NCI-H2171 treated with DMSO at 0.1 percent for 48 hours (cell line): ENCODE data around the gene SYCE1.
"Not testable (repeated sequence)": the region's sequence is repeated elsewhere in the genome, so short reads cannot be mapped to it uniquely, and the experiment has no call there.

Source experiments
- DNase-seq: peaks from one replicate; lab custom pipeline; 2025; lab: John Stamatoyannopoulos, UW

The SYCE1 gene

DNA sequence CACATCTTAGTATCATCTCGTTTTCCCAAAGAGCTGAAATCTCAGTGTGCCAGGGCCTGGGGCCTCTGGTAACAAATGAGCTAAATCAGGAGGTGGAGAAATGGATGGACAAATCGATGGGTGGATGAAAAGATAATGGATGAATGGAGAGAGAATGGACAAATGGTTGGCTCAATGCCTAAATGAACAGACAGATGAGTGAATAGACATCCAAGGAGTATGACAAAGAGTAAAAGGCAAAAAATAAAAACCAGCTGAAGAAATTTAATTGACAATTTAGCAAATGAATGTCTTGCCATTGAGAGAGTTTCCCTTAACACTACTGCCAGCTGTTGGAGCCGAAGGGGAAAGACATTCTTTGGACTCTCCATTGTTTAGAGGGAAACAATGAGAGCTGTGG, 8.0 kb downstream of the SYCE1 start:
- no peak for DNase-seq

DNA sequence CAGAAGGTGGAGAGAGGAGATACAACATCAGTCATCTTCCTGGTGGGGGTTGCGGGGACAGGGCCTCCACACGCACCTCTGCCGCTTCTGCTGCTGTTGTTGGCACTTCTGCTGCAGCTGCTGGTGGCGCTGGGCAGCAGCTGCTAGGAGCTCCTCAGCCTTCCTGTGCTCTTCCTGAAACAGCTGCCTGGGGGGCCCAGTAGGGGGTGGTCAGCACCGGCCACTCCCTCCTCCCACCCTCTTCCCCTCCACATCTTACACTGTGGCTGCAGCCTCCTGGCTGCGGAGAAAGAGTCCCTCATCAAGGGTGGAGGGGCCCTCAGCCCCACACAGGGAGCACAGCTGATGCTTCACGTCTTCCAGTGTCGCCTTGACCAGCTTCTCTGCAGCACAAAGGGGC, 9.9 kb downstream of the SYCE1 start:
- DNase-seq = no peak

DNA sequence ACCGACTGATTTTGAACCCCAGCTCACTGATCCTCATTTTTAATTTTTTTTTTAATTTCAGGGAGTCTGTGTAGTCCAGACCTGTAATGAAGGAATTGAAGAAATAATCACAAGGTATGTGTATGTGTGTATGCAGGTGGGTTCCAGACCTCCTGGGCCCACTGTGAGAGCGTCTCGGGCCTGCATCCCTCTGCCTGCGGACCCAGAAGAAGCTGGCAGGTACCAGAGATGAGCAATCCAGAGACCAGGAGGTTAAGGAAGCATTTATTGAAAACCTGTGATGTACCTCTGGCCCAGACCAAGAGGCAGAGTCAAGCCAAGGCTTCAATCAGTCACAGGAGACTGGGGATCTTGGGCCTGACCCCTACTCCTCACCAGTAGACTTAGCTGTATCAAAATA, 10.8 kb downstream of the SYCE1 start:
- DNase-seq = no peak

DNA sequence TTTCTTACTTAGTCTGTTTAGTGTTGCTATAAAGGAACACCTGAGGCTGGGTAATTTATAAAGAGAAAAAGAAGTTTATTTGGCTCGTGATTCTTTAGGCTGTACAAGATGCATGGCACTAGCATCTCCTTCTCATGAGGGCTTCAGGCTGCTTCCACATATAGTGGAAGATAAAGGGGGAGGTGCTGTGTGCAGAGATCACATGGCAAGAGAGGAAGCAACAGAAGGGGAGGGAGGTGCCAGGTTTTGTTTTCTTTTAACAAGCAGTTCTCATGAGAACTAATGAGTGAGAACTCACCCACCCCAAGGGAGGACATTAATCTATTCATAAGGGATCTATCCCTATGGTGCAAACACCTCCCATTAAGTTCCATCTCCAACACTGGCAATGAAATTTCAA, 20.9 kb downstream of the SYCE1 start:
- no peak for DNase-seq

DNA sequence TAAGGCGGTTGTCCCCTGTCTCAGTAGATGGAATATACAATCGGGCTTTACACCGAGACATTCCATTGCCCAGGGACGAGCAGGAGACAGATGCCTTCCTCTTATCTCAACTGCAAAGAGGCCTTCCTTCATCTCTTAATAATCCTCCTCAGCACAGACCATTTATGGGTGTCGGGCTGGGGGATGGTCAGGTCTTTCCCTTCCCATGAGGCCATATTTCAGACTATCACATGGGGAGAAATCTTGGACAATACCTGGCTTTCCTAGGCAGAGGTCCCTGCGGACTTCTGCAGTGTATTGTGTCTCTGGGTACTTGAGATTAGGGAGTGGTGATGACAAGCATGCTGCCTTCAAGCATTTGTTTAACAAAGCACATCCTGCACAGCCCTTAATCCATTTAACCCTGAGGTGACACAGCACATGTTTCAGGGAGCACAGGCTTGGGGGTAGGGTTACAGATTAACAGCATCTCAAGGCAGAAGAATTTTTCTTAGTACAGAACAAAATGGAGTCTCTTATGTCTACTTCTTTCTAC, 23.9 kb downstream of the SYCE1 start:
- DNase-seq = not testable (repeated sequence)

DNA sequence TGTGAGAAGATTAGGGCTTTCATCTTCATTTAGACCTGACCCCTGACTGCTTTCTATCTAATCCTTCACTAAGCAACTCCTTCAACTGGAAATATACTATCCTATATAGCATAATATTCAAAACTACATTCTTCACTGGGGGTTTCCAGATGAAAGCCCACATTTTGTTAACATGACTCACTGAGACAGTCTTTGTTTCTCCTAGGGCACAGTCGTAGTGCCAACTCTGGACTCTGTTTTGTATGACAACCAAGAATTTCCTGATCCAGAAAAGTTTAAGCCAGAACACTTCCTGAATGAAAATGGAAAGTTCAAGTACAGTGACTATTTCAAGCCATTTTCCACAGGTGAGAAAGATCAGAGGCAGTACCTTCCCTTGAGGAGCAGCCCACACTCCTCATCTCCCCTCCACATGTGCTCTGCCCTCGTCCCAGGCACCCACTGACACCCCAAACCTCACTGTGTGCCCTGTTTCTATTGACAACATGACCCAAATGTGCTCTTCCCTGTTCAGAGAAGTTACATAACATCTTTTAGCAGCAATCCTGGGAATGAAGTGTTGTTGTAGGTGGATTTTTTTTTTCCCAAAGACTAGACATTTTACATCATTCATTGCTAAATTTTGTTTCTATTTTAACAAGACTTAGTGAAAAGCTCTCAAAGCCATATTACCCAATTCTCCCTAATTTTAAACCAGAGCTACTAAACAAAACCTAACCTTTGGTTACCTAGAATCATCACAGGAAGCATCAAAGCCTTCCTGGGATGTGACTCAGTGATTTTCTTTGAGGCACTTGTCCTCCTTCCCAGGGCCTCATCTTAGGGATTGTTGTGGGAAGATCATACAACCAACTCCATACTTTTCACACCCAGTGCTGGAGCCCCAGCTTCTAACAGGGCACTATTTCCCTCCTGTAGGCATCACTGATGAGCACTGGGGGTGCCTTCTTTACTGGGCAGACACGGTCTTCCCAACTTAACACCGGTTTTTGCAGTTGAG, 27.5 kb downstream of the SYCE1 start:
- DNase-seq = no peak

DNA sequence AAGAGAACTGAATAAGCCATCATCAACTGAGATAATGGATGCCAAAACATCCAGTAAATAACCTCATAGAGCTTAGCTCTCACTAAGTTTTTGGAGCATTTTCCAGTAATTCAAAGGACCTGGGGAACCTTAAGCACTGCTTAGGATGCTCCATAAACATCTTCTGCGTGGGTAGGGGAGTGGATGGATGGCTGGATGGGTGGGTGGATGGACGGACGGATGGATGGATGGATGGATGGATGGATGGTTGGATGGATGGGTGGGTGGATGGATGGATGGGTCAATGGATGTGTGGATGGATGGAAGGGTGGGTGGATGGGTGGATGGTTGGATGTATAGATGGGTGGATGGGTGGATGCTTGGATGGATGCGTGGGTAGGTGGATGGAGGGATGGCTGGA, 29.2 kb downstream of the SYCE1 start:
- no peak for DNase-seq

DNA sequence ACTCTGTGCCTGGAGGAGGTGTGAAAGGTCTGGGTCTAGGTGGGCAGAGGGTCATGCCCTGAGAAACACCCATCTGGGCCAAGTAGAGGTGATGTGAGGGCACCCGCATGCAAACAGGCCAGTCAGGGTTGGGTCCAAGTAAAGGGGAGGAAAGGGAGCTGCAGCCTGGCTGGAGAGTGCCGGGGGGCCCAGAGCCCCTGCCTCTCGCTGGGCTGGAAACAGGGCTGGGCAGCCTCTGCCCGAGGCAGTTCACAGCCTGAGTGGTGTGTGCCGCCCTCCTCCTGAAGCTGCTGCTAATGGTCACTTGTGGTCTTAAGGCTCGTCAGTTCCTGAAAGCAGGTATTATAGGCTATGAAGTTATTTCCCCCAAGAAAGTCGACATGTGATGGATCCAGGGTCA, 31.0 kb downstream of the SYCE1 start:
- no peak for DNase-seq

DNA sequence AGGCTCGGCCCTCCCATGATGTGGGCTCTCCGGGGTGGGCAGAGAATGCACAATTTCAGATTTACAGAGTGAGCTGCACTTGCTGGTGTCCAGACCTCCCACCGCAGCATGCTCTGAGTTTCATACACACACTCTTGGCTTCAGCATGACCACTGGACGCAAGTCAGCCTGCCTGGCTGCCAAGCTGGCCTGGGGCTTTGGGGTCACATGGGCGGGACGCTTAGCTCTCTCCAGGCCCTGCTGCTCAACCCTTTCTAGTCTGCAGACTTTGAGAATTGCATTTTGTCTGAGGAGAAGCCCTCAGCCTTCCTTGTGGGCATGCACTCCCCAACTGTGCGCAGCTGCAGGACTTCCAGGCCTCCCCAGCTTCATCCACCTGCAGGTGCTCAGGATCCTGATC, 32.5 kb downstream of the SYCE1 start:
- DNase-seq = no peak

DNA sequence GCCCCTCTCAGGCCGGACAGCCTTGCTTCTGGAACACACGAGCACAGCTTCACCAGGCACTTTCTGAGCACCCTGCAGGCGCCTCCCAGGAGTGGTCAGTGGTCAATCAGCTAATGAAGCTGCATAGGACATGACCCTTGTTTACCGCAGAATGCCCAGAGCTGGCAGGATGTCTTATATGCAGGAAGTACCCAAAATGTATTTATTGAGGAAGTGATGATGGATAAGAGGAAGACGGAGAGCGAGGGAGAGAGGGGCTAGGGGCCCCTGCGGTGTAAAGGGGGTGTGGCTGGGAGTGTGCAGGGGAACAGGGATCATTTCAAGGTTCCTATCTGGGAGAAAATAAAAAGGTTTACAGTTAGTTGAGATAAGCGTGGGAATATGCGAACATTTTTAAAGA, 34.9 kb downstream of the SYCE1 start:
- no peak for DNase-seq

DNA sequence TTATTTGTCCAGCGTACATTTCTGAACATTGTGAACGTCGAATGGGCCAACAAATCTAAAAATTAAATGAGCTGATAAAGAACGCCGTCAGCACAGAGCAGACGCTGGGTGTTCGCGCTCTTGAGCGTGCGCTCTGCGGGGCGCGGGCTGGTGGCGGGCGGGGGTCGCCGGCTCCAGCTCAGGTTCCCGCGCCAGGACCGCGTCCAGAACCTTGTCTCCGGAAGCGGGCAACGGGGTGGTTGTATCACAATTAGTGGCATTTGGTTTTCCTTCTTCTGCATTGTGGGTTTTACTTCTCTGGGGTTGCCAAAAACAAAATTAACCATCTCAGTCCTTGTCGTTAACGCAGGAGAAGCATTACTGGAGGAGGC, 35.8 kb downstream of the SYCE1 start:
- no peak for DNase-seq

DNA sequence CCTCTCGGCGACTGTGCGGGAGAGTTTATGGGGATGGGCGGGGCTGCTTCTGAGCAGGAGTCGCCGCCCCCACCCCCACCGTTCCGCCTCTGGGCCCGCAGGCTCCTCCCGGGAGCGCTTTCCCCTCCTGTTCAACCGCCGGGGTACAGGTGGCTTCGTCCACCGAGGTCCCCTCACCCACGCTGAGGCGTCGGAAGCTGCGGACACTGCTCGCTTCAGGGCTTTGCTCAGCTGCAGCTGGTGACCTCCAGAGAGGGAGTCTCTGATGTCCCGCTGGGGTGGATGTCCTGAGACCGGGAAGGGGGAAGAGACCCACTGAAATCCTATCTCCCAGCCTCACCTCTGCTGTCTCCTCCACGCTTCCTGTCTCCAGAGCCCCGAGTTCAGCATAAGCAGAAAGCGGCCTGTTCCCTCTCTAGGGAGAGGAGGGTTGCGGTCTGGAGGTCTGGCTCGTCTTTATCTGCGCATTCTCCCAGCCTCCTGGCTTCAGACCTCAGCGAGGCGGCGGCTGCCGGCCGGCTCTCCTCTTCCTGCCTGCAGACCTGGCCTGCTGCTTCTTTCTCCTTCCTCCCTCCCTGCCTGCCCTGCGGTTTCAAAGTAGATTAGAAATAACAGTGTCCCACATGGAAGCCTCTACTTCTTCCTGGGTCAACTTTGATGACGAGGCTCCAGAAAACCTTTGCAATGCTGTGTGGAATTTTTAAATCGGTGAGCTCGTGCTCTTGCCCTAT, 36.4 kb downstream of the SYCE1 start:
- no peak for DNase-seq

DNA sequence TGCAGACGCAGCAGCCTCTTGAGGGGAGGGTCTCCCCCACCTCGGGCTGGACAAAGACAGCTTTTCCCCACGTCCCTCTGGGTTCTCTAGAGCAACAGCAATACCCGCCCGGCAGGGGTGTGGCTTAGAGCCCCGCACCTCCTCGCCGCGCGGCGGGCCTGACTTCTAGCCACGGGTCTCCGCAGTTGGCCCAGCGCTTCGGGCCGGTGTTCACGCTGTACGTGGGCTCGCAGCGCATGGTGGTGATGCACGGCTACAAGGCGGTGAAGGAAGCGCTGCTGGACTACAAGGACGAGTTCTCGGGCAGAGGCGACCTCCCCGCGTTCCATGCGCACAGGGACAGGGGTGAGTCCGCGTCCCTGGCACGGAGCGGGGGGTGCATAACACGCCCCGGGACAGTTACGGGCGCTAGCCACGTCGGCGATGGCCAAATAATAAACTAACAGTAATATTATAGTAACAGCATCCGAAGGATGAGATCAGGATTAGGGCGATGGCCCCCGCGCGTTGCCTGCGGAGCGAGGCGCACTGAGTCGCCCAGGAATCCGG, 37.0 kb downstream of the SYCE1 start:
- no peak for DNase-seq

DNA sequence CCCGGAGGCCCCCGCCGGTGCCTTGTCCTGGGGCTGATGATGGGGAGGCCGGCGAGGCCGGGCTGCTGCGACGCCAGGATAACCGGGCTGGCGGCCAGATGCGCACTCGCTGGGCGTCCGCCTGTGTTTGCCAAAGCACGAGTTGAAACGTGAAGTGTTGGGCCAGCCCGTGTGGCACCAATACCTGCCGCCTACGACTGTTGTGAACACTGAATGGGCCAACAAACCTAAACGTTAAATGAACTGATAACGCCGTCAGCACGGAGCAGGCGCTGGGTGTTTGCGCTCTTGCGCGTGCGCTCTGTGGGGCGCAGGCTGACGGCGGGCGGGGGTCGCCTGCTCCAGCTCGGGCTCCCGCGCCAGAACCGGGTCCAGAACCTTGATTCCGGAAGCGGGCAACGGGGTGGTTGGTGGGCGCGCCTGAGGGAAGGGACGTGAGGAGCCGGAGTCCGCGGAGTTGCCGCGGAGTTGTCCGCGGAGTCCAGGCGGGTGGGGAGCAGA, 37.6 kb downstream of the SYCE1 start:
- no peak for DNase-seq

DNA sequence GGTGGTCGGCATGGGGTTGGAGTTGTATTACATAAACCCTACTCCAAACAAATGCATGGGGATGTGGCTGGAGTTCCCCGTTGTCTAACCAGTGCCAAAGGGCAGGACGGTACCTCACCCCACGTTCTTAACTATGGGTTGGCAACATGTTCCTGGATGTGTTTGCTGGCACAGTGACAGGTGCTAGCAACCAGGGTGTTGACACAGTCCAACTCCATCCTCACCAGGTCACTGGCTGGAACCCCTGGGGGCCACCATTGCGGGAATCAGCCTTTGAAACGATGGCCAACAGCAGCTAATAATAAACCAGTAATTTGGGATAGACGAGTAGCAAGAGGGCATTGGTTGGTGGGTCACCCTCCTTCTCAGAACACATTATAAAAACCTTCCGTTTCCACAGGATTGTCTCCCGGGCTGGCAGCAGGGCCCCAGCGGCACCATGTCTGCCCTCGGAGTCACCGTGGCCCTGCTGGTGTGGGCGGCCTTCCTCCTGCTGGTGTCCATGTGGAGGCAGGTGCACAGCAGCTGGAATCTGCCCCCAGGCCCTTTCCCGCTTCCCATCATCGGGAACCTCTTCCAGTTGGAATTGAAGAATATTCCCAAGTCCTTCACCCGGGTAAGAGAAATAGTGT, 38.3 kb downstream of the SYCE1 start, which contains the start of gene CYP2E1:
Gene CYP2E1 (plus strand): TSS at position 407 of the 632 bp plus-strand sequence. CDS start 33 bp downstream, at position 440.
- no peak for DNase-seq

DNA sequence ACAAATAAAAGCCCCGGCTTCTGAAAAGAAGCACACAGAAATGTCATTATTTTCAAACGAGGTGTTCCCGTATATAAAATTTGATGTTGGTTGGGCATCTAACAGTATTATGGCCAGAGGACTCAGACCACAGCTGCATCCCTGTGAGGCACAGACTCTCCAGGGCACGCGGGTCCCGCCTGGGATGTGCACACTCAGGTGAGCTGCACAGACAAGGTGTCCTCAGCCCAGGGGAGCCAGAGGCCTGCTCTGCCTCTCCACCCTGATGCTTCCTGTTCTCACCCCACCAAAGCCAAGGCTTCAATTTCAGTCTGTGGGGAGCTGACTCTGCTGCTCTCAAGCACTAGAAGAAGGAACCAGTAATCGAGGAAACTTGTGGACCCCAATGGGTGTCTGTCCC, 39.9 kb downstream of the SYCE1 start:
- DNase-seq = no peak

DNA sequence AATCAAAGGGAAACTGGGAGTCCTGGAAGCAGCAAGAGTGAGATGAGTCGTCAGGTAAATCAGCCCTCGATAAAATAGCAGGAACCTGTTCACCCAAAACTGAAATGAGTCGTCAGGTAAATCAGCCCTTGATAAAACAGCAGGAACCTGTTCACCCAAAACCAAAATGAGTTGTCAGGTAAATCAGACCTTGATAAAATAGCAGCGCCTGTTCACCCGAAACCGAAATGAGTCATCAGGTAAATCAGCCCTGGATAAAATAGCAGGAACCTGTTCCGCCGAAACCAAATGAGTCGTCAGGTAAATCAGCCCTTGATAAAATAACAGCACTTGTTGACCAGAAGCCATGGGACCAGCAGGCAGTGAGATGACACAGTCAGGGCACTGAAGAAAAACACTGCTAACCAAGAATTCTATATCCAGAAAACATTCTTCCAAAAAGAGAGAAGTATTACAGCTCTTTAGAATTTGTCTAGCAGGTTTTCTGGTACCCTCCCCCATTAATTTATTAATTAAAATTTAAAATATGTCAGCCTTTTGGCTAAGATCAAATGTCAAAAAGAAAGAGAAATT, 41.7 kb downstream of the SYCE1 start:
- no peak for DNase-seq

DNA sequence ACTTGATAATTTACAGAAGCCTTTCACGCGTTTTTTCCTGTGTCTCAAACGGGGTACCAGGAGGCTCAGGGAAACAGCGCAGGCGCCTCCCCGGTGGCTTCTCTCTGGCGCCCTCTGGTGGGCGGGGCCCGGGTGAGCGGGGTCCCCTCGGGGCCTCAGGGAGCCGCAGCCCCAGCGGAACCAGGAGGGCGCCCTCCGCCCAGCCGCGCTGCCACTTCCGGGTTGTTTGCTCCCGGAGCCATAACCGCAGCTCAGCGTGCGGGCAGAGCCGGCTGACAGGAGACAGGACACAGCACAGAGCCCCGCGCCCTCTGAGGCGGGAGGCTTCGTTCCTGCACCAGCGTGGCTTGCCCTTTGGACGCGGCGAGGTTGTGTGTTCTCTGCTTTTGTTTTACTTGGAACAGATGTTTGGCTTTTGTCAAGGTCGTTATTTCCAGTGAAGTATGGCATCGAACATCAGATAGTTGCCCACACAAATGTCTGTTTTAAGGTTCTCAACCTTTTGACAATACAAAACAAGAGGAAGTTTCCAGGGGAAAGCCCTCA, 45.1 kb downstream of the SYCE1 start:
- peak; percentile 65 for DNase-seq

DNA sequence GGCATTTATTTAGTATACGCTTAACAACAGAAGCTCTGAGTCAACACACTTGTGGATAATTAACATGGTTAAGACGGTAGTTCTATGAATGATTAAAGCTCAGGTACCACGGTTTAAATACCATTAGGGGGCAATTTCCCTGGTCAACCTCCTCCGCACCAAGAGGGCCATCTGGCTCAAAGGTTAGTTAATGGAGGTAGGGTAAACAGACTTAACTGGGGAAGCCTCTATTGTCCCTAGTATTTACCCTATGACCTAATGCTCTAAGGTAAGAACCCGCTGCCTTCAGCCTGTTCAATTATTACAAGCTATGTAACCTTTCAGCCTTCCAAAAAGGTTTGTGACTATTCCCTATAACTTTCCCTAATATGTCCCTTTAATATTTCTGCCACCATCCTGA, 46.9 kb downstream of the SYCE1 start:
- not testable (repeated sequence) for DNase-seq

DNA sequence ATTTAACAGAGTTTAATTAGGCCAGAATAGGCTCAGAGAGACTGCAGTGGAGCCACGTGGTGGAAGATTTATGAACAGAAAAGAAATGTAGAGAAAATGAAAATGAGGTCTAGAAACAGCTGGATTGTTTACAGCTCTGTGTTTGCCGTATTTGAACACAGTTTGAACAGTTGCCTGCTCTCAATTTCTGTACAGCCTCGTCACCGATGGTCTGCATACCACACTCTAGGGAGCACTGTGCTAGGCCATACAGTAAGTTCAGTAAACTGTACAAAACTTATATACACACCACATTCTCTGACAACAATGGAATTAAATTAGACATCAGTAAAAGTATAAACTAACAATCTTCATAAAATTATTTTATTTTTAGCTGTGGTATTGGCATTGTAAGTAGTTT, 49.3 kb downstream of the SYCE1 start:
- no peak for DNase-seq

DNA sequence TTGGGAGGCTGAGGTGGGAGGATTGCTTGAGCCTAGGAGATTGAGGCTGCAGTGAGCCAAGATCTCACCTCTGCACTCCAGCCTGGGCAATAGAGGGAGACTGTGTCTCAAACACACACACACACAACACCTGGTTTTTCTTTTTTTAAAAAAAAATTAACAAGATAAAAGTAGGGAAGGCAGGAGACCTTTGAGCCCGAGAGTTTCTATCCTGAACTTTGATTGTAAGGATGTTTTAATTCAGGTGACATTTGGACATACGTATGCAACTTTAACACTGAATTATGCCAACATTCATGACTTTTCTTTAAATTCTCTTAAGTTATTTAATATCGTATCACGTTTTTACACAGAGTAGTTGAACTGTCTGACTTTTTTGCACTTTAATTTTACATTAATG, 49.9 kb downstream of the SYCE1 start:
- DNase-seq = no peak
